ENCODE results near the gene PIGN. TPM values are rescaled to one million over a fixed set of nuclear protein-coding genes. Genes with fewer than 3 reads are reported as not detected.

Gene PIGN
- total RNA-seq, 2 experiments from 2014 or later: 9.6 to 11.7 TPM

- Mint-ChIP-seq H3K27ac (peak overlapping the region; percentile 48), H3K9me3 (no peaks in the 10 kb centered on the region), H3K4me1 (ENCODE audit: low read depth) (peaks cover 31% of the 10 kb centered on the region), H3K27me3 (no peaks in the 10 kb centered on the region), H3K36me3 (ENCODE audit: low read depth) (no peaks in the 10 kb centered on the region), H3K4me3 (peak overlapping the region; percentile 16)
- ChIA-PET POLR2A (interaction anchor here (1.0 kb wide), 1 partner anchor 12 kb away, joined by 3 read pairs; no protein-coding TSS in a partner anchor), CTCF (interaction anchor here (1.3 kb wide), 1 partner anchor 10 kb away, joined by 3 read pairs; no protein-coding TSS in a partner anchor)
- intact Hi-C loops (cut with DNase I, micrococcal nuclease): no loop called here
- Histone ChIP-seq H3K27ac (ENCODE audit: low read depth in 1 of 2, low read length in 2 of 2) (no peak overlapping the region), H3K4me3 (ENCODE audit: low read length) (no peak overlapping the region), H3K9me3 (ENCODE audit: control insufficient read depth in 1 of 2, insufficient read depth in 1 of 2, low read length in 2 of 2) (no peaks in the 10 kb centered on the region), H3K27me3 (ENCODE audit: control insufficient read depth in 1 of 2, insufficient read depth in 2 of 2, low read length in 2 of 2) (no peaks in the 10 kb centered on the region), H3K4me1 (ENCODE audit: insufficient read depth, low read length) (no peaks in the 10 kb centered on the region), H3K36me3 (ENCODE audit: insufficient read depth, low read length) (no peaks in the 10 kb centered on the region)
- no peak for TF ChIP-seq CTCF (IDR thresholded peaks at IDR 0.05)
- no peak for ATAC-seq (ENCODE audit: poor library complexity)
- DNase-seq: no peak
Measured at GRCh38 chr18:62033756-62034155, 153.1 kb downstream of the PIGN start.

GRCh38 chr18:62033207-62033606, 153.6 kb downstream of the PIGN start:
- peak; percentile 92 for ATAC-seq (ENCODE audit: poor library complexity)
- no peaks in the 10 kb centered on the region for H3K27me3 ChIP-seq (ENCODE audit: control insufficient read depth in 1 of 2, insufficient read depth in 2 of 2, low read length in 2 of 2)
- POLR2A ChIA-PET: no interaction called here
- H3K4me3 ChIP-seq (ENCODE audit: low read length): no peak overlapping the region
- H3K36me3 ChIP-seq (ENCODE audit: insufficient read depth, low read length): no peaks in the 10 kb centered on the region
- CTCF ChIA-PET: no interaction called here
- Mint-ChIP-seq H3K4me1 (ENCODE audit: low read depth) (peaks cover 31% of the 10 kb centered on the region), H3K36me3 (ENCODE audit: low read depth) (no peaks in the 10 kb centered on the region), H3K9me3 (no peaks in the 10 kb centered on the region), H3K27me3 (no peaks in the 10 kb centered on the region), H3K4me3 (peak overlapping the region; percentile 16), H3K27ac (peak overlapping the region; percentile 48)
- TF ChIP-seq CTCF (IDR thresholded peaks at IDR 0.05): no peak
- no peak overlapping the region for H3K27ac ChIP-seq (ENCODE audit: low read depth in 1 of 2, low read length in 2 of 2)
- DNase-seq: peak in 3 of 14 experiments; percentile 9 to 33 (median 15)
- intact Hi-C loops (cut with DNase I, micrococcal nuclease): no loop called here
- no peaks in the 10 kb centered on the region for H3K4me1 ChIP-seq (ENCODE audit: insufficient read depth, low read length)
- no peaks in the 10 kb centered on the region for H3K9me3 ChIP-seq (ENCODE audit: control insufficient read depth in 1 of 2, insufficient read depth in 1 of 2, low read length in 2 of 2)

- ChIA-PET CTCF (no interaction called here), POLR2A (no interaction called here)
- Histone ChIP-seq H3K36me3 (ENCODE audit: insufficient read depth, low read length) (no peaks in the 10 kb centered on the region), H3K4me3 (ENCODE audit: low read length) (no peak overlapping the region), H3K27ac (ENCODE audit: low read depth in 1 of 2, low read length in 2 of 2) (no peak overlapping the region), H3K4me1 (ENCODE audit: insufficient read depth, low read length) (no peaks in the 10 kb centered on the region), H3K27me3 (ENCODE audit: control insufficient read depth in 1 of 2, insufficient read depth in 2 of 2, low read length in 2 of 2) (no peaks in the 10 kb centered on the region), H3K9me3 (ENCODE audit: control insufficient read depth in 1 of 2, insufficient read depth in 1 of 2, low read length in 2 of 2) (no peaks in the 10 kb centered on the region)
- H3K36me3 Mint-ChIP-seq (ENCODE audit: low read depth): no peaks in the 10 kb centered on the region
- peaks cover 31% of the 10 kb centered on the region for H3K4me1 Mint-ChIP-seq (ENCODE audit: low read depth)
- ATAC-seq (ENCODE audit: poor library complexity): no peak
- H3K27me3 Mint-ChIP-seq: no peaks in the 10 kb centered on the region
- H3K4me3 Mint-ChIP-seq: no peak overlapping the region
- no peak for DNase-seq
- no peaks in the 10 kb centered on the region for H3K9me3 Mint-ChIP-seq
- no peak for TF ChIP-seq CTCF (IDR thresholded peaks at IDR 0.05)
- H3K27ac Mint-ChIP-seq: no peak overlapping the region
- intact Hi-C loops (cut with DNase I, micrococcal nuclease): no loop called here
Measured at GRCh38 chr18:62030091-62030985, 156.5 kb downstream of the PIGN start.
